ENCODE results near the gene ODAM.

ODAM gene

DNA sequence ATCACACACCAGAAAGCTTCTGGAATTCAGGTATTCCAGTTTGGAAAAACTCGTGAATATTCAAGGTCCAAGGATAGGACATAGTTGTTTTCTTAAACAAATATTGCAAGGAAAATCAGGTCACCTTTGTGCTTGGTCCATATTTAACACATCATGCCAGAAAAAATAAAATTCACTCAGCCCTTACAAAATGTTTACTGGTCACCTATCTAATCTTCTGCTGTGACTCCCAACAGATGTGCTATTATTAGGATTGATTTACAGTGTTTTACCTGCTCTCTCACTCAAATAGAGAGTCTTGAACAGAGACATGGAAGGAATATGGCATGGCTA, 56.4 kb downstream of the ODAM start:
- DNase-seq (ENCODE audit: insufficient read length, low spot score) (no peak), FAIRE-seq (no peak)
- no peak for TF ChIP-seq CTCF (IDR thresholded peaks at IDR 0.05; ENCODE audit: insufficient read depth, missing control alignments)
